Measurements from ENCODE around the gene ZNF512B. TPM values are rescaled to one million over a fixed set of nuclear protein-coding genes. Genes with fewer than 3 reads are reported as not detected.

ZNF512B gene
- total and polyA plus RNA-seq, 2 donors (not counting 1 experiment from before 2014, with no cell fraction given): 8.8 to 10.5 TPM

Small RNA genes lying within 50 kb of the gene (small RNA-seq; reads per million reads assigned to genes)
- gene MIR647 (ENCODE audit: insufficient read length, low read depth, low replicate concordance): not detected
- not detected for gene MIR941-2 (ENCODE audit: insufficient read length, low read depth, low replicate concordance)
- not detected for gene MIR941-4 (ENCODE audit: insufficient read length, low read depth, low replicate concordance)
- not detected for gene MIR941-5 (ENCODE audit: insufficient read length, low read depth, low replicate concordance)
- gene RNU1-134P (ENCODE audit: insufficient read length, low read depth, low replicate concordance): 28.5 reads per million, percentile 91 among the genes with 10 or more reads in this experiment

Other genes with a start within 250 kb of the ZNF512B start
- gene LIME1, start 233.3 kb downstream of the ZNF512B start, total RNA-seq: 14.5 and 14.8 TPM in 2 replicates
- 63.0 and 95.2 TPM in 2 replicates for gene LIME1, start 233.3 kb downstream of the ZNF512B start, polyA plus RNA-seq
- 49.4 and 50.8 TPM in 2 replicates for gene SLC2A4RG, start 230.2 kb downstream of the ZNF512B start, total RNA-seq
- 28.5 and 39.7 TPM in 2 replicates for gene SLC2A4RG, start 230.2 kb downstream of the ZNF512B start, polyA plus RNA-seq
- gene ZBTB46, start 138.7 kb downstream of the ZNF512B start, total RNA-seq: 0.64 and 1.6 TPM in 2 replicates
- gene ZBTB46, start 138.7 kb downstream of the ZNF512B start, polyA plus RNA-seq: 0.16 and 0.30 TPM in 2 replicates
- gene ABHD16B, start 108.4 kb downstream of the ZNF512B start, total RNA-seq: not detected in 2 replicates
- not detected in 2 replicates for gene ABHD16B, start 108.4 kb downstream of the ZNF512B start, polyA plus RNA-seq
- 41.1 and 41.3 TPM in 2 replicates for gene TPD52L2, start 104.7 kb downstream of the ZNF512B start, total RNA-seq
- gene TPD52L2, start 104.7 kb downstream of the ZNF512B start, polyA plus RNA-seq: 39.9 and 45.6 TPM in 2 replicates
- gene DNAJC5, start 74.8 kb downstream of the ZNF512B start, total RNA-seq: 32.6 and 33.3 TPM in 2 replicates
- gene DNAJC5, start 74.8 kb downstream of the ZNF512B start, polyA plus RNA-seq: 12.2 and 13.4 TPM in 2 replicates
- gene UCKL1, start 13.5 kb downstream of the ZNF512B start, total RNA-seq: 104 and 106 TPM in 2 replicates
- 184 and 199 TPM in 2 replicates for gene UCKL1, start 13.5 kb downstream of the ZNF512B start, polyA plus RNA-seq
- 9.8 and 12.7 TPM in 2 replicates for gene SAMD10, start 9.7 kb upstream of the ZNF512B start, total RNA-seq
- 27.4 and 34.2 TPM in 2 replicates for gene SAMD10, start 9.7 kb upstream of the ZNF512B start, polyA plus RNA-seq
- gene PRPF6, start 11.2 kb upstream of the ZNF512B start, total RNA-seq: 79.7 and 82.9 TPM in 2 replicates
- gene PRPF6, start 11.2 kb upstream of the ZNF512B start, polyA plus RNA-seq: 31.7 and 32.1 TPM in 2 replicates
- 2.5 TPM in 2 replicates for gene C20orf204, start 66.3 kb upstream of the ZNF512B start, total RNA-seq
- 0.24 and 0.39 TPM in 2 replicates for gene C20orf204, start 66.3 kb upstream of the ZNF512B start, polyA plus RNA-seq
- not detected in 2 replicates for gene SOX18, start 79.7 kb upstream of the ZNF512B start, total RNA-seq
- not detected in 2 replicates for gene SOX18, start 79.7 kb upstream of the ZNF512B start, polyA plus RNA-seq
- 49.3 and 58.1 TPM in 2 replicates for gene TCEA2, start 93.3 kb upstream of the ZNF512B start, total RNA-seq
- gene TCEA2, start 93.3 kb upstream of the ZNF512B start, polyA plus RNA-seq: 56.9 and 63.9 TPM in 2 replicates
- gene RGS19, start 109.6 kb upstream of the ZNF512B start, total RNA-seq: 69.4 TPM in 2 replicates
- 160 and 203 TPM in 2 replicates for gene RGS19, start 109.6 kb upstream of the ZNF512B start, polyA plus RNA-seq
- 6.2 and 7.3 TPM in 2 replicates for gene OPRL1, start 110.2 kb upstream of the ZNF512B start, total RNA-seq
- gene OPRL1, start 110.2 kb upstream of the ZNF512B start, polyA plus RNA-seq: 3.1 and 3.5 TPM in 2 replicates
- 1.8 and 1.9 TPM in 2 replicates for gene LKAAEAR1, start 114.5 kb upstream of the ZNF512B start, total RNA-seq
- 0.87 TPM in 1 of 2 replicates, not detected in the other for gene LKAAEAR1, start 114.5 kb upstream of the ZNF512B start, polyA plus RNA-seq
- 0.22 TPM in 1 of 2 replicates, not detected in the other for gene NPBWR2, start 137.6 kb upstream of the ZNF512B start, total RNA-seq
- 0.21 and 0.22 TPM in 2 replicates for gene NPBWR2, start 137.6 kb upstream of the ZNF512B start, polyA plus RNA-seq
- gene MYT1, start 194.5 kb upstream of the ZNF512B start, total RNA-seq: 42.2 and 47.3 TPM in 2 replicates
- gene MYT1, start 194.5 kb upstream of the ZNF512B start, polyA plus RNA-seq: 0.49 and 0.55 TPM in 2 replicates

All from B cell (primary cell).